ENCODE data around the gene PPP1R1B. TPM values are rescaled to one million over a fixed set of nuclear protein-coding genes. Genes with fewer than 3 reads are reported as not detected.

PPP1R1B gene
- polyA plus RNA-seq, 1 donor = 20.4 TPM

Other genes starting within 250 kb of the PPP1R1B start
- 8.8 TPM for gene FBXL20, start 225.3 kb upstream of the PPP1R1B start, polyA plus RNA-seq
- 27.8 TPM for gene MED1, start 175.7 kb upstream of the PPP1R1B start, polyA plus RNA-seq
- 45.9 TPM for gene CDK12, start 165.5 kb upstream of the PPP1R1B start, polyA plus RNA-seq
- gene NEUROD2, start 19.0 kb upstream of the PPP1R1B start, polyA plus RNA-seq = 0.01 TPM
- 57.9 TPM for gene STARD3, start 10.2 kb downstream of the PPP1R1B start, polyA plus RNA-seq
- gene TCAP, start 38.4 kb downstream of the PPP1R1B start, polyA plus RNA-seq = 2.2 TPM
- 2.1 TPM for gene PNMT, start 41.5 kb downstream of the PPP1R1B start, polyA plus RNA-seq
- gene PGAP3, start 61.1 kb downstream of the PPP1R1B start, polyA plus RNA-seq = 31.8 TPM
- gene ERBB2, start 73.1 kb downstream of the PPP1R1B start, polyA plus RNA-seq = 175 TPM
- 43.8 TPM for gene MIEN1, start 103.6 kb downstream of the PPP1R1B start, polyA plus RNA-seq
- gene GRB7, start 111.0 kb downstream of the PPP1R1B start, polyA plus RNA-seq = 35.9 TPM
- gene IKZF3, start 237.4 kb downstream of the PPP1R1B start, polyA plus RNA-seq = 2.4 TPM
- gene ZPBP2, start 241.2 kb downstream of the PPP1R1B start, polyA plus RNA-seq = 0.03 TPM